Measurements from ENCODE around the gene ARHGAP31.

ARHGAP31 gene

DNA sequence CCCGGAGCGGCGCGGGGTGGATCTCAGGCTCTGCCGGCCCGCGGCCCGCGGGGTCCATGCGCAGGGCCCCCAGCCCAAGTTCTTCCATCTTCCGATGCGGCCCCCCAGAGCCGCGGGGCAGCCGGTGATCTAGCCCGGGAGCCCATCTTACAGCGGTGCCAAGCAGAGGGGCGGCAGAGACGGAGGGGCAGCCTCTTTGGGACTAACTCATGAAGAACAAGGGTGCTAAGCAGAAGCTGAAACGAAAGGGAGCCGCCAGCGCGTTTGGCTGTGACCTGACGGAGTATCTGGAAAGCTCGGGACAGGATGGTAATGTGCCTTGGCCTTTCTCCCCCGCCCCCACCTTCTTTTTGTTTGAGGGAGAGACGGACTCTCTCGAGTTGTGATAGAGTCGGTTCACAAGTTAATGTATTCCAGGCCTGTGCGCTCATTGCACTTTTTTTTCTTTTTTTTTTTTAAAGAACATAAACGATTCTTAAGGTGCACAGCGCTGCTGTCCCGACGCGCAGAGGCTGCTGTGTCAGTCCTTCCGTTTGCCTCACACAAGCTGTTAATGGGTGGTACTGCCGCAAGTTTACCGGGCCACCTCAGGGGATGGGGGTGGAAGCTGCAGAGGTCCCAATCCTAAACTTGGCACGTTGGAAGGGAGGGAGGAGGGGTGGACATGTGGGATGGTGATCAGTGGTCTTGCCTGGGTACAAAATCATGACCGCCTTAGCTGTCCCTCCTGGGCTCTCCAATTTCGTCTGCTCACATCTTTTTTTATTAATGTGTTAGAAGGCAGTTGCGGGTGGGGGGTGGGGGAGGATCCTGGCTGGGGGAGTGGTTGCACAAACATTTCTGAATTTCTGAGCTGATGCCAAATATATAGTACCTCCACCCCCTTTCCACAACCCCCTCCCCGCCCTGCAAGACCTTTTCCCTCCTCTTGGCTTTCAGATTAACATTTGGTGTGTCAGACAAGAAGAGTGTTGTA, 801 bp downstream of the ARHGAP31 start:
- no peak for DNase-seq (ENCODE audit: low read depth in 1 of 2, low spot score in 1 of 2)
- TF ChIP-seq, protein P1, sequence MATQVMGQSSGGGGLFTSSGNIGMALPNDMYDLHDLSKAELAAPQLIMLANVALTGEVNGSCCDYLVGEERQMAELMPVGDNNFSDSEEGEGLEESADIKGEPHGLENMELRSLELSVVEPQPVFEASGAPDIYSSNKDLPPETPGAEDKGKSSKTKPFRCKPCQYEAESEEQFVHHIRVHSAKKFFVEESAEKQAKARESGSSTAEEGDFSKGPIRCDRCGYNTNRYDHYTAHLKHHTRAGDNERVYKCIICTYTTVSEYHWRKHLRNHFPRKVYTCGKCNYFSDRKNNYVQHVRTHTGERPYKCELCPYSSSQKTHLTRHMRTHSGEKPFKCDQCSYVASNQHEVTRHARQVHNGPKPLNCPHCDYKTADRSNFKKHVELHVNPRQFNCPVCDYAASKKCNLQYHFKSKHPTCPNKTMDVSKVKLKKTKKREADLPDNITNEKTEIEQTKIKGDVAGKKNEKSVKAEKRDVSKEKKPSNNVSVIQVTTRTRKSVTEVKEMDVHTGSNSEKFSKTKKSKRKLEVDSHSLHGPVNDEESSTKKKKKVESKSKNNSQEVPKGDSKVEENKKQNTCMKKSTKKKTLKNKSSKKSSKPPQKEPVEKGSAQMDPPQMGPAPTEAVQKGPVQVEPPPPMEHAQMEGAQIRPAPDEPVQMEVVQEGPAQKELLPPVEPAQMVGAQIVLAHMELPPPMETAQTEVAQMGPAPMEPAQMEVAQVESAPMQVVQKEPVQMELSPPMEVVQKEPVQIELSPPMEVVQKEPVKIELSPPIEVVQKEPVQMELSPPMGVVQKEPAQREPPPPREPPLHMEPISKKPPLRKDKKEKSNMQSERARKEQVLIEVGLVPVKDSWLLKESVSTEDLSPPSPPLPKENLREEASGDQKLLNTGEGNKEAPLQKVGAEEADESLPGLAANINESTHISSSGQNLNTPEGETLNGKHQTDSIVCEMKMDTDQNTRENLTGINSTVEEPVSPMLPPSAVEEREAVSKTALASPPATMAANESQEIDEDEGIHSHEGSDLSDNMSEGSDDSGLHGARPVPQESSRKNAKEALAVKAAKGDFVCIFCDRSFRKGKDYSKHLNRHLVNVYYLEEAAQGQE (IDR thresholded peaks at IDR 0.05; ENCODE audit: insufficient replicate concordance, low read depth), result no peak
- TF ChIP-seq GABPA (IDR thresholded peaks at IDR 0.05; ENCODE audit: low read depth) (no peak), SPI1 (IDR thresholded peaks at IDR 0.05; ENCODE audit: borderline replicate concordance, low read depth) (no peak), POLR2AphosphoS5 (IDR thresholded peaks at IDR 0.05; ENCODE audit: low read depth) (no peak)
- TF ChIP-seq, protein P2, sequence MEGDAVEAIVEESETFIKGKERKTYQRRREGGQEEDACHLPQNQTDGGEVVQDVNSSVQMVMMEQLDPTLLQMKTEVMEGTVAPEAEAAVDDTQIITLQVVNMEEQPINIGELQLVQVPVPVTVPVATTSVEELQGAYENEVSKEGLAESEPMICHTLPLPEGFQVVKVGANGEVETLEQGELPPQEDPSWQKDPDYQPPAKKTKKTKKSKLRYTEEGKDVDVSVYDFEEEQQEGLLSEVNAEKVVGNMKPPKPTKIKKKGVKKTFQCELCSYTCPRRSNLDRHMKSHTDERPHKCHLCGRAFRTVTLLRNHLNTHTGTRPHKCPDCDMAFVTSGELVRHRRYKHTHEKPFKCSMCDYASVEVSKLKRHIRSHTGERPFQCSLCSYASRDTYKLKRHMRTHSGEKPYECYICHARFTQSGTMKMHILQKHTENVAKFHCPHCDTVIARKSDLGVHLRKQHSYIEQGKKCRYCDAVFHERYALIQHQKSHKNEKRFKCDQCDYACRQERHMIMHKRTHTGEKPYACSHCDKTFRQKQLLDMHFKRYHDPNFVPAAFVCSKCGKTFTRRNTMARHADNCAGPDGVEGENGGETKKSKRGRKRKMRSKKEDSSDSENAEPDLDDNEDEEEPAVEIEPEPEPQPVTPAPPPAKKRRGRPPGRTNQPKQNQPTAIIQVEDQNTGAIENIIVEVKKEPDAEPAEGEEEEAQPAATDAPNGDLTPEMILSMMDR (IDR thresholded peaks at IDR 0.05; ENCODE audit: insufficient read depth, low read length), result no peak
- Histone ChIP-seq H3K4me3 (replicated peaks; ENCODE audit: insufficient read depth, low read length) (peak overlapping the region; percentile 50), H3K27ac (replicated peaks) (no peak overlapping the region), H3K27me3 (ENCODE audit: insufficient read depth, poor library complexity, severe bottlenecking) (no peaks in the 10 kb centered on the region)

DNA sequence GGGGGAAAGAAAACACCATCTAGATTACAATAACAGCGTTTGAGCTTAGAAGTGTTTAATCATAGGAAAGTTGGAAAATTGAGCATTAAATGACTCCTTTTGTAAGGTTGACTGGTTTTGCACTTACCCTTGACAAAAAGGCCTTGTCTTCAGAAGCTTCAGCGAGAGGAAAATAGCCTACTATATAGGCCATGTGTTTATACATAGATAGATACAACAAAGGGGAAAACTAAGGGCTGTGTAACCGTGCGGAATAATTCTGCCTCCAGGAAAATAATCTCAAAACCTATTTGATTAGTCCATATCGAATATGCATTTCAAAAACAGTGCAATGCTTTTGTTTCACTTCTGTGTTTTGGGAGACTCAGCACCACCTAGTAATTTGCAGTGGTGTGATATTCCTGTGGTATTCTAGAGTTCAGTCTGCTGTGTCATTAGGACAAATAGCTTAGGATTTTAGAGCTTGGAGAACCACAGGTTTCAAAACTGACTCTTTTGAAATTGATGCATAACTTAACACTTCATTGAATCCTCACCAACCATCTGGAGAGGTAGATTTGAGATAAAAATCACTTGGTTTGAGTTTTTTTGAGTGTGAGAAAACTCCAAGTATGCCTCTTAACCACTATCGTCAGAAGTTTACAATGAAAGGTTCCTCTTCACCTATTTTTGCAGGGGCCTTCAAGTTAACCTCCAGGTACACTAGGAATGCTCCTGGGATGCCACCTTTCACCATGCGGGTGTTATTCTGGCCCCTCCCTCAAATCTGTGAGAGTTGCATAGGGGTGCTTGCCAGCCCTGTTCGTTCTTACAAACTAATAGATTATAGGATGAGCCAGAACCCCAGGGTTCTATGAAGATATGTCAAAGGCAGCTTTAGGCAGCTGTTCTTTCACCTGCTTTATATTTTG, 1.9 kb downstream of the ARHGAP31 start:
- Histone ChIP-seq H3K27ac (replicated peaks) (no peak overlapping the region), H3K27me3 (ENCODE audit: insufficient read depth, poor library complexity, severe bottlenecking) (no peaks in the 10 kb centered on the region), H3K4me3 (replicated peaks; ENCODE audit: insufficient read depth, low read length) (no peak overlapping the region)
- no peak for DNase-seq (ENCODE audit: low read depth in 1 of 2, low spot score in 1 of 2)
- TF ChIP-seq, protein P1 (IDR thresholded peaks at IDR 0.05; ENCODE audit: insufficient replicate concordance, low read depth), result no peak
- no peak for TF ChIP-seq SPI1 (IDR thresholded peaks at IDR 0.05; ENCODE audit: borderline replicate concordance, low read depth)
- no peak for TF ChIP-seq GABPA (IDR thresholded peaks at IDR 0.05; ENCODE audit: low read depth)
- TF ChIP-seq POLR2AphosphoS5 (IDR thresholded peaks at IDR 0.05; ENCODE audit: low read depth), result no peak
- TF ChIP-seq, protein P2 (IDR thresholded peaks at IDR 0.05; ENCODE audit: insufficient read depth, low read length), result no peak

DNA sequence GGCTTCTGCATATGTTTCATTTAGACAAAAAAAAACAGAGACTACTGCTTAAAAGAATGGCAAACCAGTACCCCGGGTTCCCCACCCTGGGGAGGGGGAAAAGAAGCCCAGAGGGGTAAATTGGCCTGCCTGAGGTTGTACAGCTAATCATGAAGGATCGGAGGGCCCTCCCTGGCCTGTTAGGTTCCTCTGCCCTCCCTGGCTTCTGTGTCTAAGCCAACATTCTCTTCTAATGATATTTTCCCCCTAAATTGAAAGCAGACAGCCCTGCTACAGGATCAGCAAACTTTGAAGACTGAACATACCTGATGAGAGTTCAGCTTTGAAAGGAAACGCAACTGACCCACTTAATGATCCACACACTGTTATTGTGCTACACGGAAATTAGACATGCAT, 2.5 kb downstream of the ARHGAP31 start:
- TF ChIP-seq, protein P2 (IDR thresholded peaks at IDR 0.05; ENCODE audit: insufficient read depth, low read length), result no peak
- TF ChIP-seq GABPA (IDR thresholded peaks at IDR 0.05; ENCODE audit: low read depth), result no peak
- no peak for TF ChIP-seq POLR2AphosphoS5 (IDR thresholded peaks at IDR 0.05; ENCODE audit: low read depth)
- TF ChIP-seq, protein P1 (IDR thresholded peaks at IDR 0.05; ENCODE audit: insufficient replicate concordance, low read depth), result no peak
- no peak for TF ChIP-seq SPI1 (IDR thresholded peaks at IDR 0.05; ENCODE audit: borderline replicate concordance, low read depth)
- DNase-seq (ENCODE audit: low read depth in 1 of 2, low spot score in 1 of 2), result no peak
- H3K4me3 ChIP-seq (replicated peaks; ENCODE audit: insufficient read depth, low read length), result no peak overlapping the region
- no peaks in the 10 kb centered on the region for H3K27me3 ChIP-seq (ENCODE audit: insufficient read depth, poor library complexity, severe bottlenecking)
- H3K27ac ChIP-seq (replicated peaks), result no peak overlapping the region
